H9 (cell line): Measurements from ENCODE around the gene COMT. TPM values are rescaled to one million over a fixed set of nuclear protein-coding genes. Genes with fewer than 3 reads are reported as not detected.
"Not testable (repeated sequence)": the region's sequence is repeated elsewhere in the genome, so short reads cannot be mapped to it uniquely, and the experiment has no call there.

Experiments used
- DNase-seq: peaks from one replicate; pipeline ENCODE4 v3.0.0-alpha.2; 2017
- H2AFZ ChIP-seq: one replicate; pipeline ENCODE4 v1.6.1; 2013; ENCODE audit warnings: mild to moderate bottlenecking, low read length, control low read depth, moderate library complexity
- H2AK5ac ChIP-seq: 2 replicates; pipeline ENCODE4 v1.6.1; 2013; ENCODE audit warnings: low read length, control low read depth, mixed read lengths; ENCODE audit not compliant: insufficient read length
- H2BK120ac ChIP-seq: one replicate; pipeline ENCODE4 v1.6.1; 2013; ENCODE audit warnings: low read depth, mild to moderate bottlenecking, low read length, control low read depth, inconsistent platforms; ENCODE audit not compliant: poor library complexity, severe bottlenecking
- H2BK12ac ChIP-seq: 2 replicates; pipeline ENCODE4 v1.6.1; 2013; ENCODE audit warnings: low read length, control low read depth, mixed read lengths, low read depth; ENCODE audit not compliant: insufficient read length
- H2BK15ac ChIP-seq: 2 replicates; pipeline ENCODE4 v1.6.1; 2013; ENCODE audit warnings: low read depth, low read length, control low read depth
- H2BK20ac ChIP-seq: one replicate; pipeline ENCODE4 v1.6.1; 2013; ENCODE audit warnings: low read depth, mild to moderate bottlenecking, low read length, control low read depth, inconsistent platforms; ENCODE audit not compliant: poor library complexity, severe bottlenecking
- H2BK5ac ChIP-seq: 2 replicates; pipeline ENCODE4 v1.6.1; 2013; ENCODE audit warnings: low read length, control low read depth, mixed read lengths; ENCODE audit not compliant: insufficient read length
- H3K14ac ChIP-seq: 2 replicates; pipeline ENCODE4 v1.6.1; 2013; ENCODE audit warnings: low read length, control low read depth; ENCODE audit not compliant: insufficient read depth
- H3K18ac ChIP-seq: 2 replicates; pipeline ENCODE4 v1.6.1; 2013; ENCODE audit warnings: low read depth, mild to moderate bottlenecking, mixed read lengths, low read length, control low read depth; ENCODE audit not compliant: insufficient read length
- H3K23ac ChIP-seq: 2 replicates; pipeline ENCODE4 v1.6.1; 2013; ENCODE audit warnings: low read length, control low read depth, mixed read lengths, low read depth; ENCODE audit not compliant: insufficient read length
- H3K23me2 ChIP-seq: 2 replicates; pipeline ENCODE4 v1.6.1; 2013; ENCODE audit warnings: low read depth, mild to moderate bottlenecking, mixed read lengths, low read length, control low read depth; ENCODE audit not compliant: insufficient read length, poor library complexity, severe bottlenecking
- H3K27ac ChIP-seq: 2 replicates; pipeline ENCODE4 v1.5.1; 2013; ENCODE audit warnings: low read length, control low read depth, mixed read lengths, low read depth; ENCODE audit not compliant: insufficient read length
- H3K27me3 ChIP-seq: 2 replicates; pipeline ENCODE4 v1.6.1; 2013; ENCODE audit warnings: low read length, control low read depth, inconsistent platforms; ENCODE audit not compliant: insufficient read depth
- H3K4ac ChIP-seq: 2 replicates; pipeline ENCODE4 v1.6.1; 2013; ENCODE audit warnings: low read depth, mild to moderate bottlenecking, control low read depth, inconsistent platforms, low read length, moderate library complexity
- H3K4me1 ChIP-seq: 2 replicates; pipeline ENCODE4 v1.6.1; 2013; ENCODE audit warnings: low read length, control low read depth, inconsistent platforms; ENCODE audit not compliant: insufficient read depth
- H3K4me2 ChIP-seq: 2 replicates; pipeline ENCODE4 v1.6.1; 2013; ENCODE audit warnings: low read length, control low read depth, mixed read lengths; ENCODE audit not compliant: insufficient read length, insufficient read depth
- H3K56ac ChIP-seq: 2 replicates; pipeline ENCODE4 v1.6.1; 2013; ENCODE audit warnings: low read depth, mild to moderate bottlenecking, mixed read lengths, low read length, control low read depth; ENCODE audit not compliant: insufficient read length
- H3K79me1 ChIP-seq: 2 replicates; pipeline ENCODE4 v1.6.1; 2013; ENCODE audit warnings: low read depth, mild to moderate bottlenecking, moderate library complexity, low read length, control low read depth, inconsistent platforms; ENCODE audit not compliant: insufficient read depth, poor library complexity, severe bottlenecking
- H3K79me2 ChIP-seq: 2 replicates; pipeline ENCODE4 v1.6.1; 2013; ENCODE audit warnings: low read length, control low read depth, inconsistent platforms; ENCODE audit not compliant: insufficient read depth
- H3K9ac ChIP-seq: 2 replicates; pipeline ENCODE4 v1.6.1; 2013; ENCODE audit warnings: low read length, control low read depth, mixed read lengths; ENCODE audit not compliant: insufficient read length; ENCODE audit errors: extremely low read depth
- H3K9me3 ChIP-seq: one replicate; pipeline ENCODE4 v1.6.1; 2013; ENCODE audit warnings: low read depth, low read length, inconsistent platforms; ENCODE audit not compliant: control insufficient read depth
- H3T11ph ChIP-seq: one replicate; pipeline ENCODE4 v1.6.1; 2013; ENCODE audit warnings: mild to moderate bottlenecking, low read length, control low read depth, inconsistent platforms
- H4K20me1 ChIP-seq: one replicate; pipeline ENCODE4 v1.6.1; 2013; ENCODE audit not compliant: control insufficient read depth, insufficient read length, insufficient read depth
- H4K5ac ChIP-seq: 2 replicates; pipeline ENCODE4 v1.6.1; 2013; ENCODE audit warnings: low read depth, mild to moderate bottlenecking, mixed read lengths, low read length, control low read depth; ENCODE audit not compliant: insufficient read length
- H4K8ac ChIP-seq: replicated peaks from 2 replicates; pipeline ENCODE4 v1.6.1; 2013; ENCODE audit warnings: low read length, control low read depth, mixed read lengths, low read depth; ENCODE audit not compliant: insufficient read length
- H4K91ac ChIP-seq: 2 replicates; pipeline ENCODE4 v1.6.1; 2013; ENCODE audit warnings: low read depth, mild to moderate bottlenecking, moderate library complexity, mixed read lengths, low read length, control low read depth; ENCODE audit not compliant: insufficient read length
- H3K27ac Mint-ChIP-seq, 3 experiments: 2 replicates in 2 of 3; 3 replicates in 1 of 3; pipeline ENCODE4 v1.8.0; 2020 to 2021; ENCODE audit warnings: mixed read lengths in 3 of 3, mild to moderate bottlenecking in 1 of 3, moderate library complexity in 1 of 3
- H3K27me3 Mint-ChIP-seq: 2 replicates; pipeline ENCODE4 v1.8.0; 2021; ENCODE audit warnings: low read depth, mild to moderate bottlenecking, moderate library complexity, mixed read lengths
- H3K36me3 Mint-ChIP-seq, 3 experiments: 2 replicates in 2 of 3; 3 replicates in 1 of 3; pipeline ENCODE4 v1.8.0; 2020 to 2021; ENCODE audit warnings: low read depth in 3 of 3, mixed read lengths in 3 of 3; ENCODE audit not compliant: insufficient read depth in 1 of 3
- H3K4me1 Mint-ChIP-seq, 2 experiments: 2 replicates each; pipeline ENCODE4 v1.8.0; 2020; ENCODE audit warnings: mixed read lengths in 2 of 2
- H3K4me3 Mint-ChIP-seq, 2 experiments: 2 replicates in 1 of 2; 3 replicates in 1 of 2; pipeline ENCODE4 v1.8.0; 2020 to 2021; ENCODE audit warnings: mild to moderate bottlenecking in 2 of 2, mixed read lengths in 2 of 2, moderate library complexity in 1 of 2
- H3K9me3 Mint-ChIP-seq, 2 experiments: 2 replicates in 1 of 2; 3 replicates in 1 of 2; pipeline ENCODE4 v1.8.0; 2020; ENCODE audit warnings: mild to moderate bottlenecking in 2 of 2, mixed read lengths in 2 of 2, moderate library complexity in 1 of 2
- WGBS: extraction: QIAGEN DNeasy Blood & Tissue Kit; methylation state at CpG from one replicate; pipeline ENCODE4 v1.1.7; 2013; ENCODE audit warnings: missing lambda C conversion rate, low lambda C conversion rate, mixed read lengths; ENCODE audit not compliant: insufficient read length; ENCODE audit errors: extremely low coverage; 5-methylcytosine and 5-hydroxymethylcytosine counted together
- total RNA-seq: library from RNA; stranded (reverse); gene quantifications from 2 replicates; pipeline ENCODE4 v1.2.1, GENCODE V29; 2021
- TF ChIP-seq, protein P1 (sequence below): fragments of 200-600 bp; sonication (generic); conservative IDR thresholded peaks from 3 replicates; pipeline ENCODE4 v1.8.0; 2021; ENCODE audit warnings: antibody characterized with exemption, mild to moderate bottlenecking

COMT gene
- total RNA-seq, 1 experiment from 2014 or later = 42.2 TPM

DNA sequence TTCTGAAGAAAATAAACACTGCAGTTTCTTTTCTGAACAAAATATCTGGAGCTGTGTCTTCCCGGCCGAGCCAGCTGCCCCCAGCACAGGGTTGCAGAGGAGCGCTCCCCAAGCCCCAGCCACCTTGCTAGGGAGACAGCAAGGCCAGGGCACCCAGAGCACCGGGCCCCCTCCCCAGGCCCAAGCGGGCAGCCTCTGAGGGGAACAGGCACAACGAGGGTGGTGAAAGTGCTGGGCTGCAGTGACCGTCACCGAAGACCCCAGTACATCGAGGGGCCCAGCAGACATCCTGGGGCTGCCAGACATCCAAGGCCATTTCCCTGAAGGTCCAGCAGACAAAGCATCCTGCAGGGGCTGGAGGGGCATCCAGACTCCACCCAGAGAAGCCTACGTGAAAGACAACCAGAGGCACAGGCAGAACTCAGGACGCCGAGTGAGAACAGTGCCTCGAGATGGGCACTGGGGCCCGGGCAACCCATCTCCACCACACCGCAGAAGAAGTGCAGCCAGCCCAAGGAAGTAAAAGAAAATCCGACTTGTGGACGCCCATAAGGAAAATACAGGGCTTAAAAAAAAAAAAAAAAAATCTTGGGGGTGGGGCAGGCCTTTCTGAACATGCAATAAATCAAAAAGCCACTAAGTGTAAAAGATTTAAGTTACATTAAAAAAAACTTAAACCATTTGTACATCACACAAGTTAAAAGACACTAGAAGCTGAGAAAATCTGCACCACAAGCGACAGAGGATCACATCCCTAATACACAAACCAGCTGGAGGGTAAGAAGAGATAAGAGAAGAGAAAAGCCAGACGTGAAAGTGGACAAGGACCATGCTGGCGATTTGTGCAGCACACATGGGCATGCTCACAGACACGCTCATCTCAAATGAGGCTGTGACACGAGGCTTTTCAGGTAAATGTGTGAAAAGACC is 36.0 kb upstream of the COMT start:
- Mint-ChIP-seq H3K27ac (0 out of 7 replicates have a peak overlapping the region, but pooled peaks of 1 of the 3 experiments have one; percentile 2), H3K36me3 (no peaks in the 10 kb centered on the region; a peak in 1 of 7 replicates), H3K27me3 (no peaks in the 10 kb centered on the region; the same call in 1 of the 2 replicates), H3K4me1 (peaks cover 10 to 20% of the 10 kb centered on the region in 2 experiments), H3K4me3 (no peak overlapping the region), H3K9me3 (no peaks in the 10 kb centered on the region; a peak in 1 of 5 replicates)
- peak; percentile 25 for DNase-seq
- no peak overlapping the region for H2AFZ ChIP-seq
- H4K91ac ChIP-seq = no peak overlapping the region
- no peak overlapping the region for H3K18ac ChIP-seq
- H4K20me1 ChIP-seq = no peaks in the 10 kb centered on the region
- no peak overlapping the region for H2BK120ac ChIP-seq
- H4K5ac ChIP-seq = no peak overlapping the region
- H3K23me2 ChIP-seq = no peaks in the 10 kb centered on the region
- H3K4me1 ChIP-seq = no peaks in the 10 kb centered on the region; the same call in 1 of the 2 replicates
- no peak overlapping the region for H3T11ph ChIP-seq
- H3K9ac ChIP-seq = no peak overlapping the region
- H2BK15ac ChIP-seq = no peak overlapping the region
- no peaks in the 10 kb centered on the region for H3K79me1 ChIP-seq
- H3K4ac ChIP-seq = no peak overlapping the region
- no peaks in the 10 kb centered on the region for H3K27me3 ChIP-seq
- no peak overlapping the region for H3K56ac ChIP-seq
- no peak overlapping the region for H2BK20ac ChIP-seq
- no peaks in the 10 kb centered on the region for H3K9me3 ChIP-seq
- no CpG with 5 or more reads among the region's 22 CpGs for WGBS
- no peak overlapping the region for H4K8ac ChIP-seq
- no peak overlapping the region for H3K4me2 ChIP-seq
- no peak overlapping the region for H2BK5ac ChIP-seq
- no peak overlapping the region for H3K14ac ChIP-seq
- no peak overlapping the region for H3K23ac ChIP-seq
- TF ChIP-seq, protein P1, sequence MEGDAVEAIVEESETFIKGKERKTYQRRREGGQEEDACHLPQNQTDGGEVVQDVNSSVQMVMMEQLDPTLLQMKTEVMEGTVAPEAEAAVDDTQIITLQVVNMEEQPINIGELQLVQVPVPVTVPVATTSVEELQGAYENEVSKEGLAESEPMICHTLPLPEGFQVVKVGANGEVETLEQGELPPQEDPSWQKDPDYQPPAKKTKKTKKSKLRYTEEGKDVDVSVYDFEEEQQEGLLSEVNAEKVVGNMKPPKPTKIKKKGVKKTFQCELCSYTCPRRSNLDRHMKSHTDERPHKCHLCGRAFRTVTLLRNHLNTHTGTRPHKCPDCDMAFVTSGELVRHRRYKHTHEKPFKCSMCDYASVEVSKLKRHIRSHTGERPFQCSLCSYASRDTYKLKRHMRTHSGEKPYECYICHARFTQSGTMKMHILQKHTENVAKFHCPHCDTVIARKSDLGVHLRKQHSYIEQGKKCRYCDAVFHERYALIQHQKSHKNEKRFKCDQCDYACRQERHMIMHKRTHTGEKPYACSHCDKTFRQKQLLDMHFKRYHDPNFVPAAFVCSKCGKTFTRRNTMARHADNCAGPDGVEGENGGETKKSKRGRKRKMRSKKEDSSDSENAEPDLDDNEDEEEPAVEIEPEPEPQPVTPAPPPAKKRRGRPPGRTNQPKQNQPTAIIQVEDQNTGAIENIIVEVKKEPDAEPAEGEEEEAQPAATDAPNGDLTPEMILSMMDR = no peak
- no peak overlapping the region for H3K27ac ChIP-seq
- no peak overlapping the region for H2BK12ac ChIP-seq
- H3K79me2 ChIP-seq = no peaks in the 10 kb centered on the region
- no peak overlapping the region for H2AK5ac ChIP-seq

DNA sequence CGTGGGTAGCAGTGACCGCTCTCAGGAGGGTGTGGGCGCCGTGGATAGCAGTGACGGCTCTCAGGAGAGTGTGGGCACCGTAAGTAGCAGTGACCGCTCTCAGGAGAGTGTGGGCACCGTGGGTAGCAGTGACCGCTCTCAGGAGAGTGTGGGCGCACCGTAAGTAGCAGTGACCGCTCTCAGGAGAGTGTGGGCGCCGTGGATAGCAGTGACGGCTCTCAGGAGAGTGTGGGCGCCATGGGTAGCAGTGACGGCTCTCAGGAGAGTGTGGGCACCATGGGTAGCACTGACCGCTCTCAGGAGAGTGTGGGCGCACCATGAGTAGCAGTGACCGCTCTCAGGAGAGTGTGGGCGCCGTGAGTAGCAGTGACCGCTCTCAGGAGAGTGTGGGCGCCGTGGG is 34.7 kb upstream of the COMT start:
- no CpG with 5 or more reads among the region's 25 CpGs for WGBS
- not testable (repeated sequence) for H3K27ac Mint-ChIP-seq, H3K4me2 ChIP-seq, H2BK20ac ChIP-seq, H4K8ac ChIP-seq, H3K23ac ChIP-seq, H3K4me1 ChIP-seq, H3K4ac ChIP-seq, H3K14ac ChIP-seq, H2AFZ ChIP-seq, H3K9ac ChIP-seq, H2BK5ac ChIP-seq, H3K18ac ChIP-seq, H3K27ac ChIP-seq, H3K56ac ChIP-seq, H4K91ac ChIP-seq, H3K79me1 ChIP-seq, H3K4me3 Mint-ChIP-seq, H3K36me3 Mint-ChIP-seq, H3K27me3 Mint-ChIP-seq, H2BK12ac ChIP-seq, H2BK15ac ChIP-seq, H4K5ac ChIP-seq, H3K9me3 Mint-ChIP-seq, DNase-seq, H2BK120ac ChIP-seq, H3T11ph ChIP-seq, H3K9me3 ChIP-seq, H3K23me2 ChIP-seq, H2AK5ac ChIP-seq, H3K79me2 ChIP-seq, H3K27me3 ChIP-seq, H4K20me1 ChIP-seq
- peaks cover 10 to 20% of the 10 kb centered on the region in 2 experiments for H3K4me1 Mint-ChIP-seq
